Measurements from ENCODE around the gene SH2B2. TPM values are rescaled to one million over a fixed set of nuclear protein-coding genes. Genes with fewer than 3 reads are reported as not detected.

Gene SH2B2
- total RNA-seq, 1 donor, result 9.2 TPM

- Histone ChIP-seq H3K9me3 (ENCODE audit: low read depth, low read length) (no peaks in the 10 kb centered on the region), H3K4me1 (ENCODE audit: insufficient read depth, low read length) (peaks cover 7% of the 10 kb centered on the region), H3K4me3 (ENCODE audit: low read length) (no peak overlapping the region), H3K27me3 (ENCODE audit: insufficient read depth, low read length) (no peaks in the 10 kb centered on the region)
Measured at GRCh38 chr7:102275123-102275703, 11.5 kb upstream of the SH2B2 start.

- Histone ChIP-seq H3K4me1 (ENCODE audit: insufficient read depth, low read length) (peaks cover 7% of the 10 kb centered on the region), H3K27me3 (ENCODE audit: insufficient read depth, low read length) (no peaks in the 10 kb centered on the region), H3K9me3 (ENCODE audit: low read depth, low read length) (no peaks in the 10 kb centered on the region), H3K4me3 (ENCODE audit: low read length) (no peak overlapping the region)
Measured at GRCh38 chr7:102277901-102278300, 8.8 kb upstream of the SH2B2 start.

- Histone ChIP-seq H3K4me1 (ENCODE audit: insufficient read depth, low read length) (peaks cover 17% of the 10 kb centered on the region), H3K9me3 (ENCODE audit: low read depth, low read length) (no peaks in the 10 kb centered on the region), H3K4me3 (ENCODE audit: low read length) (no peak overlapping the region), H3K27me3 (ENCODE audit: insufficient read depth, low read length) (no peaks in the 10 kb centered on the region)
Measured at GRCh38 chr7:102279537-102280400, 6.9 kb upstream of the SH2B2 start.

- Histone ChIP-seq H3K9me3 (ENCODE audit: low read depth, low read length) (no peaks in the 10 kb centered on the region), H3K4me1 (ENCODE audit: insufficient read depth, low read length) (peaks cover 24% of the 10 kb centered on the region), H3K27me3 (ENCODE audit: insufficient read depth, low read length) (no peaks in the 10 kb centered on the region), H3K4me3 (ENCODE audit: low read length) (no peak overlapping the region)
Measured at GRCh38 chr7:102280521-102280920, 6.1 kb upstream of the SH2B2 start.

GRCh38 chr7:102281785-102282184 lies 4.9 kb upstream of the SH2B2 start:
- Histone ChIP-seq H3K27me3 (ENCODE audit: insufficient read depth, low read length) (no peaks in the 10 kb centered on the region), H3K9me3 (ENCODE audit: low read depth, low read length) (no peaks in the 10 kb centered on the region), H3K4me1 (ENCODE audit: insufficient read depth, low read length) (peaks cover 32% of the 10 kb centered on the region), H3K4me3 (ENCODE audit: low read length) (no peak overlapping the region)

DNA sequence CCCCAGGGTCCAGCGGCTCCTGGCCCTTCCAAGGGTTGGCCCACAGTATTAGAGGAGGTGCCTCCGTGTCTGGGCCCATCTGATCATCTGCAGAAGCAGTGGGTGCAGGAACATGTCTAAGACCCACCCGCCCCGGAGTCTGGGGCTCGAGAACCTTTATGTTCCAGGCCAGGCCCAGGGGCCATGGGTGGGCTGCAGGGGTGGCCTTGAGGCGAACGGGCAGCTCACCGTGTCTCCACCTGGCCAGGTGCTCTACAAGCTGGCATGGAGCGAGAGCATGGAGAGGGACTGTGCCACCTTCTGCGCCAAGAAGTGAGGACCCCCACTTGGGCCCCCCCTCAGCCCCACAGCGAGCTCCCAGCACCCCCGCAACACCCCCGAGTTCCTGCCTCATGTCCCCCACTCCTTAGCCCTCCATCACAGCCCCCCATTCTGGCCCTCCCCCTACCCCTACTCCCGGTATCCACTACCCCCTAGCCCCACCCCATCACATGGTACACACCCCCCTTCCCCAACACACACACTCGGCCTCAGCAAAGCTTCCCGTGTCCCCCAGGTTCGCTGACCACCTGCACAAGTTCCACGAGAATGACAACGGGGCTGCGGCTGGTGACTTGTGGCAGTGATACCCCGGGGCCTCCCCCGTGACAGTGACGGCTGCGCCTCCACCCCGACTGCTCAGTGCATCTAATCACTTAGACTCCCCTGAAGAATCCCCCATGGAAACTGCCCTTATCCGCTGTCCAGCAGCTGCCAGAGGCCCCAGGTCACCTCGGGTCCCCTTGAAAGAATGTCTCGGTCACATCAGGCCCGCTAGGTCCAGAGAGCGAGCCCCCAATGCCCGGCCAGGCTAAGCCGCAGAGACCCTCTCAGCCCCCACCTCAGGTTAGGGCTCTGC lies 4.0 kb upstream of the SH2B2 start:
- no peaks in the 10 kb centered on the region for H3K9me3 ChIP-seq (ENCODE audit: low read depth, low read length)

GRCh38 chr7:102283477-102284189 lies 3.0 kb upstream of the SH2B2 start:
- Histone ChIP-seq H3K27me3 (ENCODE audit: insufficient read depth, low read length) (no peaks in the 10 kb centered on the region), H3K9me3 (ENCODE audit: low read depth, low read length) (no peaks in the 10 kb centered on the region), H3K4me3 (ENCODE audit: low read length) (no peak overlapping the region), H3K4me1 (ENCODE audit: insufficient read depth, low read length) (peaks cover 47% of the 10 kb centered on the region)

More for the DNA sequence above, 4.0 kb upstream of the SH2B2 start:
- Histone ChIP-seq H3K4me1 (ENCODE audit: insufficient read depth, low read length) (peaks cover 38% of the 10 kb centered on the region), H3K4me3 (ENCODE audit: low read length) (no peak overlapping the region), H3K27me3 (ENCODE audit: insufficient read depth, low read length) (no peaks in the 10 kb centered on the region)

- H3K4me3 ChIP-seq (ENCODE audit: low read length), result no peak overlapping the region
- H3K27me3 ChIP-seq (ENCODE audit: insufficient read depth, low read length), result no peaks in the 10 kb centered on the region
- H3K9me3 ChIP-seq (ENCODE audit: low read depth, low read length), result no peaks in the 10 kb centered on the region
- H3K4me1 ChIP-seq (ENCODE audit: insufficient read depth, low read length), result peaks cover 53% of the 10 kb centered on the region
Measured at GRCh38 chr7:102284399-102284798, 2.3 kb upstream of the SH2B2 start.

DNA sequence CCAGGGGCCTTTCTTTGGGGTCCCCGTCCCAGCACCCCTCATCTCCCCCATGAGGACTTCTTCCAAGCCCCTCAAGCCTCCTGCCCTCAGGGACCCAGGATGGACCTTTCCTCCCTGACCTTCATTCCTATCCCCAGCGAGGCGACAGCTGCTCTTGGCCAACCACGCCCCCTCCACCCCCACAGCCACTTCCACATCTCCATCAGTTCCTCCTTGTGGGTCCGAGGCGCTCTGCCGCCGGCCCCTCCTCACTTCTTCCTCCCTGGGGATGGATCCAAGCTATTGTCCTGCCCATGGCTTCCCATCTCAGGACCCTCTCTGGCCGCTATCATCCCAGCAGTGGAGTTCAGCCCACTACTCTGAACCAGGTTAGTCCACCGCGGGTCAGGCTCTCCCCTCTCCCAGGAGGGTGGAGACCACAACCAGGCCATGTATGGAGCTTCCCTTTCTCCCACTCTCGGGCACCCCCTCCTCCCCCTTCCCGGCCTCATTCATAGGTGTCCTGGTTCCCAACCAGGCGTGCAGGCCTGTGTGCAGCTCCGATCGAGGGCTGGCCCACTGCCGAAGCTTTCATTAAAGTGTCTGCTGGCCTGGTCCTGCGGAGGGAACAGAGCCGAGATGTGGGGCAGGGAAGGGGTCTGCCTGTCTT lies 1.7 kb upstream of the SH2B2 start:
- Histone ChIP-seq H3K4me3 (ENCODE audit: low read length) (peak overlapping the region; percentile 45), H3K27me3 (ENCODE audit: insufficient read depth, low read length) (no peaks in the 10 kb centered on the region), H3K9me3 (ENCODE audit: low read depth, low read length) (no peaks in the 10 kb centered on the region), H3K4me1 (ENCODE audit: insufficient read depth, low read length) (peaks cover 50% of the 10 kb centered on the region)

- no peaks in the 10 kb centered on the region for H3K27me3 ChIP-seq (ENCODE audit: insufficient read depth, low read length)
- H3K4me1 ChIP-seq (ENCODE audit: insufficient read depth, low read length), result peaks cover 54% of the 10 kb centered on the region
- H3K9me3 ChIP-seq (ENCODE audit: low read depth, low read length), result no peaks in the 10 kb centered on the region
- H3K4me3 ChIP-seq (ENCODE audit: low read length), result peak overlapping the region; percentile 45
Measured at GRCh38 chr7:102285540-102286236, 980 bp upstream of the SH2B2 start.

DNA sequence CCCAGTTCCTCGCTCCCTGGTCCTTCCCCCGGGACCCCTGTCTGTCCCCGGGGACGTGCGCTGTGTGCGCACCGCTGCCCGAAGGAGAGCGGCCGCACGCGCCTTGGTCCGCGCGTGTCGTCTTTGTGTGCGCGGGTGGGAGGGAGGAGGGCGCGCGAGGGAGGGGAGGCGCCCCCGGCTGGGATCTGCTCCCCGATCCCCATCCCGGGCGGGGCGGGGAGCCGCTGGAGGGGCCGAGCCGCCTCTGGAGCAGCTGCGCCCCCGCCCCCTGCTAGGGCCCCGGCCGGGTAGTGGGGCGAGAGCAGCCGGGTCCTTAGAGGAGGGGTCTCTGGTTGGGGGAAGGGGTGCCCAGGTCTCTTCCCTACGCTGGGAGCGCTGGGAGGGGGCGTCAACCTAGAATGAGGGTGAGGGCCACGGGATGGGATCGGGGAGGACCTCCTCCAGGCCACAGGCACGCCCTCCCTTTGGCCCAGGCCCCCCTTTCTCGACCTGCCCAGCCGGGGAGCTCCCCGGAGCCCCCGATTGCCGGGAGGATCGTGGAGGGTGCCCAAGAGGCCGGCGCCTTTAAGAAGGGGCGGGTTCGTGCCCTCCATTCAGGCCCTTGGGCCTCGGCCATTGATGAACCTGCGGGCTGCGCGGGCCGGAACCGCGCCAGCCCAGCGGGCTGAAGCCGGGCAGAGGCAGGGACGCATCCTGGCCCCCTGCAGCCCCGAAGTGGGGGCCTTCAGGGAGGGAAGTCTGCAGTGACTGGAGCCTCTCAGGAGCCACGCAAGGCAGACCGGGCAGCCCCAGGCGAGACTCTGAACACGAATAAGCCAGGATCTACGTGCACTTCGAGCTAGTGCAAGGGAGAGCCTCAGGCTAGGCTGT lies 678 bp downstream of the SH2B2 start:
- peak overlapping the region; percentile 59 for H3K4me3 ChIP-seq (ENCODE audit: low read length)
- H3K4me1 ChIP-seq (ENCODE audit: insufficient read depth, low read length), result peaks cover 68% of the 10 kb centered on the region
- no peaks in the 10 kb centered on the region for H3K27me3 ChIP-seq (ENCODE audit: insufficient read depth, low read length)
- H3K9me3 ChIP-seq (ENCODE audit: low read depth, low read length), result no peaks in the 10 kb centered on the region

DNA sequence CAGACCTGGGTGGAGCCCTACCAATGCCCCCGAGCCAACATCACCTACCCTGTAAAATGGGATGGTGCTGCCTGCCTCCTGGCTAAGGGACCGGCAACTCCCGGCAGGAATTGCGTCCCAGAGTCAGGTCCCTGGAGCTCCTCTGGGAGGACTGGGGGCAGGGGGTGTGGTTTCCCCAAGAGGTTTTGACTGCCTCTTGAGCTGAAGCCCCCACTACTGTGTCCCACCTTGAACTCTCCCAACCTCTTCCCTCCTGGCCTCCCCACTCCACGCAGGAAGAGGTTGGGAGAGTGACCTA lies 1.3 kb downstream of the SH2B2 start:
- H3K27me3 ChIP-seq (ENCODE audit: insufficient read depth, low read length), result no peaks in the 10 kb centered on the region
- H3K9me3 ChIP-seq (ENCODE audit: low read depth, low read length), result no peaks in the 10 kb centered on the region
- H3K4me3 ChIP-seq (ENCODE audit: low read length), result peak overlapping the region; percentile 59
- peaks cover 68% of the 10 kb centered on the region for H3K4me1 ChIP-seq (ENCODE audit: insufficient read depth, low read length)

- no peaks in the 10 kb centered on the region for H3K27me3 ChIP-seq (ENCODE audit: insufficient read depth, low read length)
- no peaks in the 10 kb centered on the region for H3K9me3 ChIP-seq (ENCODE audit: low read depth, low read length)
- peak overlapping the region; percentile 59 for H3K4me3 ChIP-seq (ENCODE audit: low read length)
- H3K4me1 ChIP-seq (ENCODE audit: insufficient read depth, low read length), result peaks cover 68% of the 10 kb centered on the region
Measured at GRCh38 chr7:102288285-102288930, 1.7 kb downstream of the SH2B2 start.
